ENCODE data around the gene SLC25A42. TPM values are rescaled to one million over a fixed set of nuclear protein-coding genes. Genes with fewer than 3 reads are reported as not detected.
A peak's percentile ranks its signal among the peaks of the same experiment; 100 is the strongest.

Gene SLC25A42
- total RNA-seq, 2 donors from 2014 or later = 6.6 to 7.2 TPM

- TF ChIP-seq CTCF (conservative IDR thresholded peaks at IDR 0.05) = no peak
- no peaks in the 10 kb centered on the region for H3K27me3 ChIP-seq (ENCODE audit: control insufficient read depth, insufficient read depth, low read length, poor library complexity, severe bottlenecking)
- no peak overlapping the region for H3K4me3 ChIP-seq (ENCODE audit: low read length)
- no peak overlapping the region for H3K27ac ChIP-seq (ENCODE audit: low read depth, low read length)
- H3K4me3 Mint-ChIP-seq = no peak overlapping the region
- peaks cover 25% of the 10 kb centered on the region for H3K27me3 Mint-ChIP-seq (ENCODE audit: insufficient read depth)
- H3K36me3 Mint-ChIP-seq (ENCODE audit: low read depth) = peaks cover 3% of the 10 kb centered on the region
- 84 to 89% methylated on average over 11 of the region's 11 CpGs for WGBS, 2 experiments (ENCODE audit: insufficient coverage in 1 of 2, insufficient read length in 1 of 2)
- peaks cover 14% of the 10 kb centered on the region for H3K4me1 Mint-ChIP-seq
- H3K9me3 Mint-ChIP-seq = no peaks in the 10 kb centered on the region
- H3K9me3 ChIP-seq (ENCODE audit: control insufficient read depth, low read length) = no peaks in the 10 kb centered on the region
- no peak overlapping the region for H3K27ac Mint-ChIP-seq
- H3K9ac ChIP-seq (ENCODE audit: extremely low read depth, low read length, poor library complexity, severe bottlenecking) = no peak overlapping the region
- H3K4me1 ChIP-seq (ENCODE audit: control insufficient read depth, insufficient read depth, low read length) = no peaks in the 10 kb centered on the region
- H3K36me3 ChIP-seq (ENCODE audit: control insufficient read depth, insufficient read depth, low read length) = no peaks in the 10 kb centered on the region
- DNase-seq = peak; percentile 68
Measured at GRCh38 chr19:19107654-19108053, 43.9 kb downstream of the SLC25A42 start.

GRCh38 chr19:19109601-19110000 lies 45.8 kb downstream of the SLC25A42 start:
- no peak overlapping the region for H3K9ac ChIP-seq (ENCODE audit: extremely low read depth, low read length, poor library complexity, severe bottlenecking)
- H3K27ac ChIP-seq (ENCODE audit: low read depth, low read length) = no peak overlapping the region
- Mint-ChIP-seq H3K9me3 (no peaks in the 10 kb centered on the region), H3K4me3 (no peak overlapping the region), H3K27me3 (ENCODE audit: insufficient read depth) (peaks cover 27% of the 10 kb centered on the region), H3K36me3 (ENCODE audit: low read depth) (peaks cover 3% of the 10 kb centered on the region), H3K27ac (no peak overlapping the region), H3K4me1 (peaks cover 16% of the 10 kb centered on the region)
- 91 to 92% methylated on average over 4 to 9 of the region's 9 CpGs for WGBS, 2 experiments (ENCODE audit: insufficient coverage in 1 of 2, insufficient read length in 1 of 2)
- no peaks in the 10 kb centered on the region for H3K27me3 ChIP-seq (ENCODE audit: control insufficient read depth, insufficient read depth, low read length, poor library complexity, severe bottlenecking)
- peak; percentile 40 for DNase-seq
- no peaks in the 10 kb centered on the region for H3K9me3 ChIP-seq (ENCODE audit: control insufficient read depth, low read length)
- TF ChIP-seq CTCF (conservative IDR thresholded peaks at IDR 0.05) = no peak
- no peaks in the 10 kb centered on the region for H3K4me1 ChIP-seq (ENCODE audit: control insufficient read depth, insufficient read depth, low read length)
- H3K4me3 ChIP-seq (ENCODE audit: low read length) = no peak overlapping the region
- H3K36me3 ChIP-seq (ENCODE audit: control insufficient read depth, insufficient read depth, low read length) = no peaks in the 10 kb centered on the region

- H3K36me3 Mint-ChIP-seq (ENCODE audit: low read depth) = peaks cover 3% of the 10 kb centered on the region
- DNase-seq = peak; percentile 83
- no peaks in the 10 kb centered on the region for H3K9me3 ChIP-seq (ENCODE audit: control insufficient read depth, low read length)
- H3K27ac Mint-ChIP-seq = no peak overlapping the region
- no peak overlapping the region for H3K27ac ChIP-seq (ENCODE audit: low read depth, low read length)
- no peak overlapping the region for H3K4me3 ChIP-seq (ENCODE audit: low read length)
- H3K4me1 Mint-ChIP-seq = peaks cover 10% of the 10 kb centered on the region
- peaks cover 27% of the 10 kb centered on the region for H3K27me3 Mint-ChIP-seq (ENCODE audit: insufficient read depth)
- no peaks in the 10 kb centered on the region for H3K4me1 ChIP-seq (ENCODE audit: control insufficient read depth, insufficient read depth, low read length)
- H3K4me3 Mint-ChIP-seq = peak overlapping the region; percentile 19
- no peak overlapping the region for H3K9ac ChIP-seq (ENCODE audit: extremely low read depth, low read length, poor library complexity, severe bottlenecking)
- H3K9me3 Mint-ChIP-seq = no peaks in the 10 kb centered on the region
- TF ChIP-seq CTCF (conservative IDR thresholded peaks at IDR 0.05) = peak; percentile 76
- H3K27me3 ChIP-seq (ENCODE audit: control insufficient read depth, insufficient read depth, low read length, poor library complexity, severe bottlenecking) = no peaks in the 10 kb centered on the region
- 39 to 44% methylated on average over 44 to 66 of the region's 66 CpGs for WGBS, 2 experiments (ENCODE audit: insufficient coverage in 1 of 2, insufficient read length in 1 of 2)
- no peaks in the 10 kb centered on the region for H3K36me3 ChIP-seq (ENCODE audit: control insufficient read depth, insufficient read depth, low read length)
Measured at GRCh38 chr19:19110410-19111135, 46.8 kb downstream of the SLC25A42 start.
